HS-5 (cell line): Measurements from ENCODE around the gene ARID3B.
"Not testable (repeated sequence)": the region's sequence is repeated elsewhere in the genome, so short reads cannot be mapped to it uniquely, and the experiment has no call there.

Experiments used
- DNase-seq: peaks from one replicate; pipeline ENCODE4 v3.0.0-alpha.2; 2012; ENCODE audit warnings: low read depth

The ARID3B gene

DNA sequence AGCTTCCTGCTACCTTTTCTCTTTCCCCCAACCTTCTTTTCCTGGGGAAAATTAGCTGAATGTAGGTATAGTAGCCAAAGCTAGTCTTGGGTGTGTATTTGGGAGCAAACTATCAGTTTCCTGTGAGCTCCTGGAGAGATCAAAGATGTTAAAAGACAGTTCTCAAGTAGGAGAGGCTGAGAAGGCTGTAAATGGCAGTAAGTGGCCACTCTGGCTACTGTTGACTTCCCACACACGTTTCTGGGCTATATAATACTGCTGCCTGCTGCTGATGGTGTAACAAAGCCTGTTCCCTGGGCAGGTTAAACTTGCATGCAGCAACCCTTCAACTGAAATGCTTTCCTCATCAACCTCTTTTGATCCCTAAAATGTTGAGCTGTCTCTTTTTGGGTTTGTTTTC is 27.6 kb downstream of the ARID3B start:
- DNase-seq = no peak

DNA sequence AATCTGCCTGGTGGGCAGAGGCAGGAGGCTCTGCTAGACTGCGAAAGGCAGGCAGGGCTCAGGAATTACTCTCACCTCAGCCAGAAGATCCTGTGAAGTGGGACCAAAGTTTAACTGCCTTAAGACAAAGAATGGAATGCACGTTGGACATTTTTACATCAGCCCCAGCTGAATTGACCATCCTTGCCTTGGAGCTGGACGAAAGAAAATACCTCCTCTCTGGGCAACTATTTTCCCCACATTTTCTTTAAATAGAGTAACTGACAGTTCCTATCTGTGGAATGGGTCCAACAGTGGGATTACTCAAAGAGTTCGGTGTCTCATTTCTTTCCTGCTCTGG is 28.7 kb downstream of the ARID3B start:
- no peak for DNase-seq

DNA sequence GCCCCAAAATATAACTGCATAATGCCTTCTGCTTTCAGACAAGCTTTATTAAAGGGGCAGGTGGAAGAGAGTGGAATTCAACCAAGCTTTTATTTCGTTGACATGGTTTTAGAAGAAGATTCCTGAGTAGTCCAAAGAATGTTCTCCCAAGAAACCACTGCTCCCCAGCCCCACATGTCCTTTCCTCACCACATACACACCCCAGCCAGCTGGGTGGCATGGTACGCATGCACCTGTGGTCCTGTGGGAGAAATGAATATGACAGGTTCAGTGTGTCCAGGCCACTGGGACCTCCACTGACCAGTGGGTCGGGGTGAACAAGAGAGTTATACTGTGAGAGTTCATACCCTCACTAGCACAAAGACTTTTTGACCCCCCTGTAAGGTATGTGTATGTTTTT is 30.2 kb downstream of the ARID3B start:
- no peak for DNase-seq

DNA sequence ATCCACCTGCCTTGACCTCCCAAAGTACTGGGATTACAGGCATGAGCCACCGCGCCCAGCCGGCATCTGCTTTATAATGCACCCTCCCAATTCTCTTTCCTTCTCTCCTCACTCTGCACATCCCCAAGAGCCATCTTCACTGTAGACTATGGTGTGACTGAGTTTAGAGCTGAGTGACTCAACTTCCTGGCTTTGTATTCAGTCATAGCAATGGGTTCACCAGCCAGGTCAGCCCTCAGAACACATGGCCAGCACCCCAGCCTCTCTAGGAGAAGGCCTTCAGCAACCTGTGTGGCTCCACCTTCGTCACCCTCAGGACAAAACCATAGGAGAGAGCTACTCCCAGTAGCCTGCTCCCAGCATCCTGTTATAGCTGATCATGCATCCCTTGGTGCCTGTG is 33.0 kb downstream of the ARID3B start:
- DNase-seq = no peak

DNA sequence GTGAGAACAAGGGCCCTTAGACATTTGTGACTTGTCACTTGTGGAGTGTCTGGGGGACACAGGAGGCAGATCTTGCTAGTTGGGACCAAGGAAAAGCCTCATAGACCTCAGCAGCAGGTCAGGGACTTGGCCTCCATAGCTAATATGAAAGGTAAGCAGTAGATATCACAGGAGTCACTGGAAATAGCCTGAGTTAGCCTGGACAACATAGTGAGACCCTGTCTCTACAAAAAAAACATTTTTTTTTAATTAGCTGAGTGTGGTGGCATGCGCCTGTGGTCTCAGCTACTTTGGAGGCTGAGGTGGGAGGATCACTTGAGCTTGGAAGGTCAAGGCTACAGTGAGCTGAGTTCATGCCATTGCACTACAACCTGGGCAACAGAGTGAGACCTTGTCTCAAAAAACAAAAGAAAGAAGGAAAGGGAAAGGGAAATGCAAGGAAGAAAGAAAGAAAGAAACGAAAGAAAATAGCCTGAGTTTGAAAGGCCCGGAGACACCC is 37.5 kb downstream of the ARID3B start:
- no peak for DNase-seq

DNA sequence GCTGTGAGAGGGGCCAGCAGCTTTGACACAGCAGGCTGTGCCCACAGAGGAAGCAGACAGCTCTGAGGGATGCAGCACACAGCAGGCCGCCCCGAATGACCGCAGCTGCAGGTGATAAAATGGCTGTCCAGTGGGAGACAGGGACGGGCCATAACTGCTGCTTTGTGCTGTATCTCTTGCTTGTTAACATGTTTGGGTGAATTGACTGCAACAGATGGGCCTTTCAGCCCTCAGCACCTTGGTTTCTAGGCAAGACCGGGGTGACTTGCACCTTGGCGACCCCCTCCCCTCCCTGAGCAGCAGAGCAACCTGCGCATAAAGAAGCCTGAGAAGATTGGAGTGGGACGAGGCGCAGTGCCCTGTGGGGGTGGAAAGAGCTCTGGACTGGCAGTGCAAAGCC is 38.0 kb downstream of the ARID3B start:
- DNase-seq = no peak

DNA sequence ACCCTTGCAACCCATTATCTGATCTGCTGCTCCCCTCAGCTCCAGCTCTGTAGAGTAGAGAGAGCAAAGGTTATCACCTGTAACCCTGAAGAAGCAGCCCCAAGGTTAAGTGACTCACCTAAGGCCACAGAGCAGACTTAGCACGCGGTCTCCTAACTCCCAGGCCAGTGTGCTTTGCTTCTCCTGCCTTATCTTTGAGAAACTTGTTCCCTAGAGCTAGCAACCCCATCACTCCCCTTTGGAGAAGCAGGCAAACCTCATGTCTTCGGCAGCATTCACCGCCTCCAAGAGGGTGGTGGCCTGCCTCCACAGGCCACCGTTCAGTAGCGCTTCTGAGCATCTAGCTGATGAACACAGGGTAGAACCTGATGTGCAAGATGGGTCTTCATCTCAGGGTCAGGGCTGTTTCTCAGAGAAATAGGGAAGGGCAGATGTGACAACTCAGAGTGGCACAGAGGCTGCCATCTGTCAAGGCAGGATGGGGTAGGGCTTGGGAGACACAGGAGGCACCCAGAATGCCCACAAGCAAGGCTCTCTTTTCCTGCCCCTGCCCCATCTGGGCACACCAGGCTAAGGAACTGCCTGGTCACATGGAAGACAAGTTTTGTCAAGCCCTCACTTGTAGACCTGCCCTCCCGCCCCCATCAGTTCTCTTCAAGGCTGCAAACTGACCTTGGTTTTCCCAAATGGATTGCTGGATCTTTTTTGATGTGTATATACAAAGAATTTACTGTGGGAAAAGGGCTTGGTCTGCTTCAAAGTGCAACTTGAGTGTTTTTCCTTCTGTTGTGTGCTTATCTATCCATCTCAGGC is 39.7 kb downstream of the ARID3B start:
- no peak for DNase-seq

DNA sequence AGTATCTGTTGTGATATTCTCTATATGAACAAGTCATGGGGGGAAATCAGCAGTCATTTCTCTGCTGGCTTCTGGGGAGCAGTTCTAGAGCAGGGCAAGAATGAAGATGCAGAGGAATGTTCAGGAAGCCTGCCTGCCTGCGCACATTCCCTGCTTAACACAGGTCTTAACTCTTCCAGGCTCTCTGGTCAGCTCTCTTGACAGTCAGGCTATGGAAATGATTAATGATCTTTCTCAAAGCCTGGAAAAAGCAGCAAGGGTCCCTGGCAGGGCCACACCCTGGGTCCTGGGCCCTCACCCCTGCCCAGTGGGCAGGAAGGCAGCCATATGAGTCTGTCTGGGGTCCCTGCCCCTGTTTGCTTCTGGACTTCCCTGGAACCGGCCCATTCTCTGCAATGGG is 43.2 kb downstream of the ARID3B start:
- DNase-seq = no peak

DNA sequence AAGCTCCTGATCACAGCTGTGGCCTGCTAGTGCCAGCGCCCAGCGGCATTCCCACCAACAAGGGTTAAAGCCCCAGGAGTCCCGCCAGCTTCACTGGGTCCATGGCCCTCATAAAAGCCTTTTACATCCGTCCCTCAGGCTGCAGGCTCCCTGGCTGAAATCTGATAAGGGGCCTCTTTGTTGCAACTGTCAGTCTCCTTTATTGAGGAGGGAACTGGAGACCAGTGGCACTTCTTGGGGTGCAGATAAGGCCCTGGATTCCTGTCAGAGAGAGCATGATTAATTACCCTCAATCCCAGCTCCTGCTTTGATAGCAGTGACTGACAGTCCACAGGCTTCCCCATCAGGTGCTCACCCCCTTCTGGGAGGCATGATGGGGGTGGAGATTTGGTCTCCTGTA is 43.8 kb downstream of the ARID3B start:
- DNase-seq = no peak

DNA sequence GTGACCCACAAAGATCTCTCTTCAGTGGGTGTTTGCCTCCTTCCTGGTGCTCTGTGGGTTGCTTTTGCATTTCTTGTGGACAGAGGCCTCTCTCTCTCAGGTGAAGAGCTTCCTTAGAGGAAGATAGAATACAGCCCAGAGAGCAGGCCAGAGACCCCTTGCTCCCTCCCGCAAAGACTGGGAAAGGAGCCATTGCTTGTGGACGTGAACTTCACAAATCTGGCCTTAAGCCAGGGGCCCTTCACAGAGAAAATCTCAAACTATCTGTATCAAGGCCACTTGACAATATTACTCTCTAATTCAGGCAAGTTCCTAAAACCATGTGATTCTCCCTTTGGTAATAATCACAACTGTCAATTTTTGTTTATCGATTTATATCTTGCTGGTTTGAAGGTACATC is 44.2 kb downstream of the ARID3B start:
- no peak for DNase-seq

DNA sequence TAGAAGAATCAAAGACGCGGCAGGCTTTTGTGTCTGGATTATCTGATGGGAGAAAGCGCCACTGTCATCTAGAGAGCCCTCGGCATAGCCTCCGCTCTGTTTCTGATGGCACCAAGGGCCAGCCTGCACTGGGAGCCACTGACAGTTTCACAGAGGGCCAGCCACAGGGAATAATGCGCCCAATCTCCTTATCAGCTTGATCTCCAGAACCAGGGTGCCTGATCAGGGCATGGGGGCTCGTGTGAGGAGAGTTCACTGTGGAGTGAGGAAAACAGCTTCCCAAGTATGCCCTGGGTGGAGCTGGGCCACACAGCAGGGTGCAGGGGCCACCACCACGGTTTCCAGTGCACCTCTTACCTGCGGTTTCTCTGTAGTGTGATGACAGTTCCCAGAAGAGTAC is 44.8 kb downstream of the ARID3B start:
- no peak for DNase-seq

DNA sequence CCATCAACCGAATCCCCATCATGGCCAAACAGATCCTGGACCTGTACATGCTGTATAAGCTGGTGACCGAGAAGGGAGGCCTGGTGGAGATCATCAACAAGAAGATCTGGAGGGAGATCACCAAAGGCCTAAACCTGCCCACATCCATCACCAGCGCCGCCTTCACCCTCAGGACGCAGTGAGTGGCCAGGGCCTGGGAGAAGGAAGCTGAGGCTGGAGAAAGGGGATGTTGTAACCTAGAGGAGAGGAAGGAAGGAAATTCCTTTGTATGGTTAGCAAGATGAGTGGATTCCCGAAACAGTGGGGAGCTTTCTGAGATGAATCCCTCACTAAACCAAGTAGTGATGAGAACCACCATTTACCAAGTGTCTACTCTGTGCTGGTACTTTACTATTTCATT is 48.8 kb downstream of the ARID3B start:
- DNase-seq = no peak

DNA sequence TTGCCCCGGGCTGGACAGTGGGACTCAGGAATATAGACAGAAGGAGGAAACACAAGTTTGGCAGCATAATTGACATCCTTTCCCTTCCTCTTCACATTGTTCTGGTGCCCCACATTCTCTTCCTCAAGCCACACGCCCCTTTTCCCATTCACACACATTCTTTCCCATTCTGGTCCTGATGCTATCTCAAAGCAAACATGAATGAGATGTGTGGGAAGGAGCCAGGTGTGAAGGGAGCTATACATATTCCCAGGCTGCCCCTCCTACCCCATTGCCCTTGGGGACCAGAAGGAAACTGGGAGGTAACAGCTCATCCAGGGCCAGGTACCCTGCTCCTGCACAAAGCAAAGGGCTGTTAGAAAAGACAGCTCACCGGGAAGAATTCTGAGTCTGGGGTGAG is 51.2 kb downstream of the ARID3B start:
- no peak for DNase-seq

DNA sequence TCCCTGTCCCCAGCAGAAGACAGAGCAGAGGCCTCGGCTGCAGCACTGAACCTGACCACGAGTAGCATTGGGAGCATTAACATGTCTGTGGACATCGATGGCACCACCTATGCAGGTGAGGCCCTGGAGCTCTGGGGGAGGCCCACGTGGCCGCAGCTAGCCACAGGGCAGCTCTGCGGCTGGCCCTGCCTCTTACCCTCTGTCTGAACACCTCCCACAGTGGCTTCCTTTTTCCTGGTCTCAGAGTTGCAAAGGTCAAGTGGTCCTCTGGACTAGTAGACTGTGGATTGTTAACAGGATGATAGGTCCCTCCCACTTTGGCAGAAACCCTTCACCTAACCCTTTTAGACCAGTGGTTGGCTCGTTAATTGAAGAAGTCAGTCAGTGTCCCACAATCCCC is 52.1 kb downstream of the ARID3B start:
- DNase-seq = no peak

DNA sequence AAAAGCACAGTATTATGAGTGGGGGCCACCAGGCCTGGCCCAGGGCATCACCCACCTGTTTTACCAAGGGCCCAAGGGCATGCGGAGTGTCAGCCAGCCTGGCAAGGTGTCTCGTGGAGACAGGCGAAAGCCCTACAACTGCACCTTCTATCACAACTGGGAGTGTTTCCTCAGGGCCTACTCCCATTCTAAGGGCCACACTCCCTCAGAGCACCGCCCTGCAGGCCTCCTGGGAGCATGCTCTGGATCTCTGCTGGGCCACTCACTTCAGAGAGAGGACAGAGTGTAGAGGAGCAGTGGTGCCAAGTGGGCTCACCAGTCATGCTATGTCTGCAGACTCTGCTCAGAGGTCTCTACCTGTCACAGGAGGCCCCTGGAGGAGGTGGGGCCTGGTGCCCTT is 53.4 kb downstream of the ARID3B start:
- no peak for DNase-seq

DNA sequence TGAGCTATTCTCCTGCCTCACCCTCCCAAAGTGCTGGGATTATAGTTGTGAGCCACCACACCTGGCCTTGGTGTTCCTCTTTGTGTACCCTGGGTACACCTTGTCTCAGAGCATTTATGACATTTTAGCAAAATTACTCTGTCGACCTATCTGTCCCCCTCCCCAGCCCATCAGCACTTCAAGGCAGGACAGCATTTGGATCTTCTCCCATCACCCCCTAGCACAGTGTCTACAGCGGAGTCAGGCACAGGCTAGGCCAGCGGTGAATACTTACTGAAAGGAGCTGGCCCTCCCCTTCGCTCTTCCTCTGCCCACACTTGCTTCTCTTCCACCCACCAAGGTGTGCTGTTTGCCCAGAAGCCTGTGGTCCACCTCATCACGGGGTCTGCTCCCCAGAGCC is 54.3 kb downstream of the ARID3B start:
- DNase-seq = no peak

DNA sequence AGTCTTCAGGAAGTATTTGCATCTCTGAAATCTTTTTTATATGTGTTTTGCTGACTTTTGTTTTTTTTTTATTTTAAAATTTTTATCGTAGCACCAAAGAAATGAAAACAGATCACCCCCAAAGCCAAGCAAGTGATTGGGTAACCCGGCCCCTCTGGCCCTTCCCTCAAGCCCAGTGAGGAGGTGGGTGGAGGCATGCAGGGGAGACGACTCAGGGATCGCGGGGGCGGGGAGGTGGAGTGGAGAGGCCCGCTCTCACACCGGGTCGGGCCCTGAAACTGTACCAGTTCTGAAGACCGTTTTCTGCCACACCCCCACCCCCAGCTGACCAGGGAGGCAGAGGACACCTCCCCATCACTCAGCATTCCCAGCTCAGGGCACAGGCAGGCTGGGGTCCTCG is 55.7 kb downstream of the ARID3B start:
- DNase-seq = not testable (repeated sequence)

DNA sequence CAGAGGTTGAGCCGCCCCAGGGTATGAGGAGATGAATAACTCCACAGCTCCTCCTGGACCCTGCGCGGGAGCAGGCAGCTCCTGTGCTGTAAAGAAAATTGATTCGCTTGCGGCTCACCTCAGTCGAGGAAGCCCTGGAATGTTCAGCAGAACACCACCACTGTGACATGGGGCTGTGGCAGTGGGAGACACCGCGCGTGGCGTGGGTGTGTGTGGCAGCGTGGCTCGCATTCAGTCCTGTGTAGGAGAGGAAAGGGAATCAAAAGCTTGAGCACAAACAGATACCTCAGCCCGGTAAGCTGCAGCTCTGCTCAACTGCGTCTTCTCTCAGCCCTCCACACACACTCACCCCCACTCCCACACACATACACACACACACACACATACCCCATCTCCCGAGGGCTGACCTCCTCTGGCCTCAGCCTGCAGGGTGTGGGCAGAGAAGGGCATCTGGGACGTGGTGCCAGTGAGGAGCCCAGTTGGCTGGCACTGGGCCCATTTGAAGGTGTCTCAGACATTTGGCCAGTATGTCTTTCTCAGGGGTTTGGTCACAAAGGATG is 56.2 kb downstream of the ARID3B start:
- DNase-seq = not testable (repeated sequence)

DNA sequence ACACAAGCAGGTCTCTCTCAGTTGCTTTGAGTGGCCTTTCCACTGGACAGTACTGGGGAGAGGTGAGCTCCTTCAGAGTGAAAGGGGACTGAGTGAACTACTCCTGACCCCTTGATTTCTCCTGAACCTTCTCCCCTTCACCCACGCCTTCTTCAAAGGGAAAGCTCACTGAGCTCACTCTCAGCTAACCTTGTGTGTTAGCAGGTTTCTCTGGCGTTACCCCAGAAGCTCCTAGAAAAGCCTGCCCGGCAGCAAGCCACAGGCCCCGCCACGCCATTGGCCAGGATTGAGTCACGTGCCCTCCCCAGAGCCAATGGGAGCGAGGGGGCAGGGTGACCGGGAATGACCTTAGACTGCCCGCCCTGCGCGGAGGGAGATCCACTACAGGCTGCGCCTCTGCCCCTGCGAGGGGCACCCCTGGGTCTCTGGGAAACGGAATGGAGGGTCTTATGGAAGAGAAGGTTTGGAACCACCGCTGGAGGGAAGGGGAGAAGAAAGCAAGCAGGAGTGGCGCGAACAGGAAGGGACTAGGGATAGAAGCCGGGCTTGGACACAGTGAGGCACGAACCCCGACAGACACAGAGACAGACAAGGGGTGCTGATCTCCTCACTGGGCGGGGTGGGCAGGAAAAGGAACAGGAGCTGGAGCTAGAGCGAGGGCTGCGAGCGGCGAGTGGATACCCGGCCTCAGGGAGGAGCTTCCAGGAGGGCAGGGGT is 57.3 kb downstream of the ARID3B start:
- no peak for DNase-seq

DNA sequence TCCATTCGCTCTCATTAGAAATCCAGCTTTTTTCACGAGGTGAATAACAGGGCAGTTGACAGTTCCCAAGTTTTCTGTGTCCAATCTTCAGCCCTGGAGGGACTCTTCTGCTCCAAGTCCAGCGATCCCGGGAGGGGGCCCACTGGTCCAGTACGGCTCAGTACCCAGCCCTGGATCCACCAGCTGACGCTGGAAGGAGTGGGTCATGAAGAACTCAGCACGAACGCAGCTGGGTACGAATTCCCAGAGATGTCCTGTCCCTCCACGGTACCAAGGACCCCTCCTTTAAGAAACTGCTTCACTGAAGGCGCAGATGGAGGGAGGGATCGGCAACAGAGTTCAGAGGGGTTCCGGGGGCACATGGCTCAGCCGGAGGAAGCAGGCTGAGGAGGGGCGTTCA is 58.1 kb downstream of the ARID3B start:
- DNase-seq = no peak

DNA sequence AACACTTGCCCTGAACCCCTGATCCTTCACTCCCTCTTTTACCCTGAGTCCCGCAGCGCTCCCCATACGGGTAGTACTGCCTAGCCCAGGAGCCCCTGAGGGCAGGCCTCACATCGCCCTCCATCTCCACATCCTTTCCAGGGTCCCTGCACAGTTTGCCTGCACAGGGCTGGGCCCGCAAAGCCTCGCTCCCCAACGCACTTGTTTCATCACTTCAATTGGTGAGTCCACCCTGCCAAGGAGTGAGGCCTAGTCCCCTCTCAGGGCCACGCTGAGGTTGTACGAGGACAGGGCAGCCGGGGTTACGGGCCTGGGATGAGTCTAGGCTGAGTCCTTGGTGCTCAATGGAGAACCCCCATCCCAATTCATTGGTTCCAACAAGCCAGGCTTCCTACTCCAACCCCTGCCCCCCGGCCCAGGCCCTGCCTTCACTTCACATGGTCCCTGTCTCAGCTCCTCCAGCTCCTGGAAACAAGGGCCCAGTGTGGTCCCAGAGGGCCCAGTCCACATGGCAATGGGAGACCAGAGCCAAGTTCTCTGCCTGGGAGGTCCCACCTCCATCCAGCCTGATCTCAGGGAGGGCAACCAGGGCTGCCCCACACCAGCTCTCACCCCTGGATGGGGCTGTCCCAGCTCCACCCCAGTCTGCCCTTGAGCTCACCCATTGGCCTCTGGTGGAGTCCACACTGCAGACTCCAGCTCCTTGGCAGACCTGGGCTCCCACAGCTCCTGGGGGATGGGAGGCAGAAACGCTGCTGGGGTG is 62.2 kb downstream of the ARID3B start:
- DNase-seq = no peak
